Activated CD8-positive, alpha-beta memory T cell treated with anti-CD3 and anti-CD28 coated beads, Interleukin-2, amount 50 U/mL, for 24 hours (primary cell): ENCODE data around the gene KIF5A.

Experiments used
- DNase-seq: peaks from one replicate; pipeline ENCODE4 v3.0.0-alpha.2; 2020; ENCODE audit errors: extremely low read depth

KIF5A gene

GRCh38 chr12:57520053-57520818, 29.6 kb upstream of the KIF5A start, which contains the start of gene DDIT3:
Gene DDIT3 (minus strand): TSS chr12:57520514. CDS start chr12:57517406, 3,108 bp downstream.
- peak; percentile 98 for DNase-seq

- no peak for DNase-seq
These were observed 28.3 kb upstream of the KIF5A start for GRCh38 chr12:57521525-57522010.

- DNase-seq: peak; percentile 61
These were observed 27.6 kb upstream of the KIF5A start, which contains the start of gene MBD6 for GRCh38 chr12:57522011-57522886. Gene MBD6 (plus strand): TSS chr12:57522824. CDS start chr12:57524304, 1,480 bp downstream.

- DNase-seq: no peak
These were observed 26.7 kb upstream of the KIF5A start for GRCh38 chr12:57522887-57523705.

GRCh38 chr12:57523706-57524614, 25.9 kb upstream of the KIF5A start:
- DNase-seq: no peak

GRCh38 chr12:57524814-57525614, 24.8 kb upstream of the KIF5A start:
- no peak for DNase-seq

- no peak for DNase-seq
These were observed 24.0 kb upstream of the KIF5A start for GRCh38 chr12:57525615-57526383.

- no peak for DNase-seq
These were observed 23.2 kb upstream of the KIF5A start for GRCh38 chr12:57526477-57527126.

GRCh38 chr12:57527184-57527583, 22.7 kb upstream of the KIF5A start:
- DNase-seq: no peak

GRCh38 chr12:57528176-57528575, 21.7 kb upstream of the KIF5A start:
- DNase-seq: no peak

- no peak for DNase-seq
These were observed 20.9 kb upstream of the KIF5A start for GRCh38 chr12:57528831-57529555.

- DNase-seq: no peak
These were observed 20.0 kb upstream of the KIF5A start for GRCh38 chr12:57529831-57530230.

GRCh38 chr12:57530396-57531142, 19.3 kb upstream of the KIF5A start:
- no peak for DNase-seq

- no peak for DNase-seq
These were observed 18.0 kb upstream of the KIF5A start for GRCh38 chr12:57531836-57532235.

- DNase-seq: no peak
These were observed 16.7 kb upstream of the KIF5A start for GRCh38 chr12:57533108-57533507.

- no peak for DNase-seq
These were observed 15.6 kb upstream of the KIF5A start for GRCh38 chr12:57534250-57534649.

GRCh38 chr12:57534991-57535543, 14.8 kb upstream of the KIF5A start:
- no peak for DNase-seq
